Bronchial epithelial cell (primary cell): ENCODE data around the gene RBM42. TPM values are rescaled to one million over a fixed set of nuclear protein-coding genes. Genes with fewer than 3 reads are reported as not detected.

Experiments used
- DNase-seq: peaks from one replicate; pipeline ENCODE4 v3.0.0-alpha.2; 2010; ENCODE audit warnings: low read depth
- FAIRE-seq: peaks from 2 replicates; lab custom pipeline; 2011; peaks lifted over from hg19 to GRCh38; lab: Jason Lieb, UNC
- H3K27me3 ChIP-seq: 2 replicates; pipeline ENCODE4 v1.5.1; 2011; ENCODE audit warnings: low read length; ENCODE audit not compliant: control insufficient read depth, insufficient read depth
- H3K36me3 ChIP-seq: 2 replicates; pipeline ENCODE4 v1.5.1; 2011; ENCODE audit warnings: low read length; ENCODE audit not compliant: control insufficient read depth, insufficient read depth
- H3K4me3 ChIP-seq: 2 replicates; pipeline ENCODE4 v1.5.1; 2011; ENCODE audit warnings: mild to moderate bottlenecking, low read depth, low read length, control low read depth
- total RNA-seq: library from RNA; depleted of rRNA; stranded (reverse); fragments of >200 nt; gene quantifications from 2 replicates; pipeline ENCODE4 v1.2.1, GENCODE V29; 2014
- TF ChIP-seq, protein P1 (sequence below): IDR thresholded peaks from 2 replicates; pipeline ENCODE4 v1.5.1; 2011; ENCODE audit warnings: mild to moderate bottlenecking, moderate library complexity, low read length, control low read depth, inconsistent platforms; ENCODE audit not compliant: insufficient read depth, severe bottlenecking

Gene RBM42
- total RNA-seq, 1 donor from 2014 or later: 33.4 TPM

DNA sequence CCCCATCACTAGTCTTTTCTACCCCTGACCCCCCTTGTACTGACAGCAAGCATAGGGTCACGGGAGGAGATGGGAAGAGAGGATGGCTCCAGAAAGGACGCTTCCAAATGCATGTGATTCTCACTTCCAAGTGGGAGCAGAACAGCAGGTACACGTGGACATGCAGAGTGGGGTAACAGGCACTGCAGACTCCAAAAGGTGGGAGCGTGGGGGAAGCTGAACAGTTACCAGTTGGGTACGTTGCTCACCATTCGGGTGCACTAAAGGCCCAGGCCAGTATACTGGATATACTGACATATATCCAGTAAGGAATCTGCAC, 10.4 kb downstream of the RBM42 start:
- no peak for FAIRE-seq
- TF ChIP-seq, protein P1, sequence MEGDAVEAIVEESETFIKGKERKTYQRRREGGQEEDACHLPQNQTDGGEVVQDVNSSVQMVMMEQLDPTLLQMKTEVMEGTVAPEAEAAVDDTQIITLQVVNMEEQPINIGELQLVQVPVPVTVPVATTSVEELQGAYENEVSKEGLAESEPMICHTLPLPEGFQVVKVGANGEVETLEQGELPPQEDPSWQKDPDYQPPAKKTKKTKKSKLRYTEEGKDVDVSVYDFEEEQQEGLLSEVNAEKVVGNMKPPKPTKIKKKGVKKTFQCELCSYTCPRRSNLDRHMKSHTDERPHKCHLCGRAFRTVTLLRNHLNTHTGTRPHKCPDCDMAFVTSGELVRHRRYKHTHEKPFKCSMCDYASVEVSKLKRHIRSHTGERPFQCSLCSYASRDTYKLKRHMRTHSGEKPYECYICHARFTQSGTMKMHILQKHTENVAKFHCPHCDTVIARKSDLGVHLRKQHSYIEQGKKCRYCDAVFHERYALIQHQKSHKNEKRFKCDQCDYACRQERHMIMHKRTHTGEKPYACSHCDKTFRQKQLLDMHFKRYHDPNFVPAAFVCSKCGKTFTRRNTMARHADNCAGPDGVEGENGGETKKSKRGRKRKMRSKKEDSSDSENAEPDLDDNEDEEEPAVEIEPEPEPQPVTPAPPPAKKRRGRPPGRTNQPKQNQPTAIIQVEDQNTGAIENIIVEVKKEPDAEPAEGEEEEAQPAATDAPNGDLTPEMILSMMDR: no peak
- peaks cover 9% of the 10 kb centered on the region for H3K36me3 ChIP-seq

GRCh38 chr19:35639863-35640262, 11.0 kb downstream of the RBM42 start:
- H3K36me3 ChIP-seq: peaks cover 8% of the 10 kb centered on the region
- no peaks in the 10 kb centered on the region for H3K27me3 ChIP-seq
- DNase-seq: no peak
- H3K4me3 ChIP-seq: no peak overlapping the region
- TF ChIP-seq, protein P1: no peak
- FAIRE-seq: no peak

More for the DNA sequence above, 10.4 kb downstream of the RBM42 start:
- no peak for DNase-seq
- Histone ChIP-seq H3K27me3 (no peaks in the 10 kb centered on the region), H3K4me3 (no peak overlapping the region)

GRCh38 chr19:35641515-35642151, 12.8 kb downstream of the RBM42 start, which contains the start of gene ETV2:
Gene ETV2 (plus strand): TSS chr19:35641745. CDS start chr19:35642461, 716 bp downstream.
- H3K36me3 ChIP-seq: peaks cover 6% of the 10 kb centered on the region
- peak; percentile 25 for DNase-seq
- no peaks in the 10 kb centered on the region for H3K27me3 ChIP-seq
- no peak within 1 kb of the TSS for H3K4me3 ChIP-seq
- FAIRE-seq: no peak
- TF ChIP-seq, protein P1: no peak

- Histone ChIP-seq H3K4me3 (no peak overlapping the region), H3K36me3 (peaks cover 5% of the 10 kb centered on the region), H3K27me3 (no peaks in the 10 kb centered on the region)
- TF ChIP-seq, protein P1: no peak
- DNase-seq (no peak), FAIRE-seq (no peak)
These were observed 13.5 kb downstream of the RBM42 start for GRCh38 chr19:35642312-35642711.

DNA sequence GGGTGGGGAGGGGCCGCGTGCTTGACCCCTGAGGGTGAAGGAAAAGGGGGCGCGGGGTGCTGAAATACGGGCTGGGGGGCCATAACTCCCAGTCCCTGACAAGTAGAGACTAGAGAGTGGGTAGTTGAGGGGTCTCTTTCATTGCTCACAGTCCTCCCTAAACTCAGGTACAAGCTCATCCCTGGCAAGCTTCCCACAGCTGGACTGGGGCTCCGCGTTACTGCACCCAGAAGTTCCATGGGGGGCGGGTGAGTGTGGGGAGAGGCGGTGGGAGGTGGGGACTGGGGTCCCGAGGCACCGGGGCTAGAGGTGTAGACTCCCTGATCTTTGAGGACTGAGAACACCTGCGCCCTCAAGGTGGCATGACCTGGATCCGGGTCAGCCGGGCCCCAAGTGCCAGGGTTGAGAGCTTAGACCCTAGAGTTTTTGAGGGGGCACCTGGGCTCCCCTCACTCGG, 14.0 kb downstream of the RBM42 start:
- no peaks in the 10 kb centered on the region for H3K27me3 ChIP-seq
- FAIRE-seq (no peak), DNase-seq (no peak)
- TF ChIP-seq, protein P1: no peak
- H3K36me3 ChIP-seq: peaks cover 2% of the 10 kb centered on the region
- H3K4me3 ChIP-seq: peak overlapping the region; percentile 60
